ENCODE data around the gene CORO7. TPM values are rescaled to one million over a fixed set of nuclear protein-coding genes. Genes with fewer than 3 reads are reported as not detected.

CORO7 gene
- total and polyA plus RNA-seq, 9 donors, result 15.3 to 31.4 (median 23.6) TPM

DNA sequence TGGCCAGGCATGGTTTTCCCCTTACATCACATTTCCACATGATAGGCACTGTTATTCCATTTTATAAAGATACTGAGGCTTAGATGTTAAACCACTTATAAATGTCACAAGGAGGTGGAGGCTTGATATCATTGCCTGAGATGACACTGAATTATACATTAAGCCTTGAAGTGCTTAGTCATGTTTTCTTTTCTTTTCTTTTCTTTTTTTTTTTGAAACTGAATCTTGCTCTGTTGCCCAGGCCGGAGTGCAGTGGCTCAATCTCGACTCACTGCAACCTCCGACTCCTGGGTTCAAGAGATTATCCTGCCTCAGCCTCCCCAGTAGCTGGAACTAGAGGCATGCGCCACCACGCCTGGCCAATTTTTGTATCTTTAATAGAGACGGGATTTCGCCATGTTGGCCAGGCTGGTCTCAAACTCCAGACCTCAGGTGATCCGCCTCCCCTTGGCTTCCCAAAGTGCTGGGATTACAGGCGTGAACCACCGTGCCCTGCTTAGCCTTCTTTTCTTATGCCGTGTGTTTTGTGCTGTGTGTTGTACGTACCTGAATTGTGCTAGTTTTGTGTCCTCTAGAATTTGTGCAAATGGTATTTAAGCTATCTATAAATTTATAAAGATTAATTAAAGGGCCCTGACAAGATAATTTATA is 10.5 kb upstream of the CORO7 start:
- no peaks in the 10 kb centered on the region for H3K9me3 ChIP-seq (replicated peaks; ENCODE audit: control insufficient read depth, low read depth, low read length)
- no peak for DNase-seq
- H3K36me3 ChIP-seq (ENCODE audit: control insufficient read depth, insufficient read depth, low read length), result peaks cover 21% of the 10 kb centered on the region
- H3K4me3 ChIP-seq (ENCODE audit: low read length), result peak overlapping the region; percentile 98
- H3K4me1 ChIP-seq (ENCODE audit: control insufficient read depth, insufficient read depth, low read length), result peaks cover 10% of the 10 kb centered on the region
- WGBS (ENCODE audit: insufficient coverage), result 87% methylated on average over 7 of the region's 12 CpGs
- no peak overlapping the region for H3K27ac ChIP-seq (ENCODE audit: low read length)
- H3K27me3 ChIP-seq (ENCODE audit: control insufficient read depth, insufficient read depth, low read length), result no peaks in the 10 kb centered on the region

- peaks cover 10% of the 10 kb centered on the region for H3K4me1 ChIP-seq (ENCODE audit: control insufficient read depth, insufficient read depth, low read length)
- H3K4me3 ChIP-seq (ENCODE audit: low read length), result peak overlapping the region; percentile 98
- no peaks in the 10 kb centered on the region for H3K27me3 ChIP-seq (ENCODE audit: control insufficient read depth, insufficient read depth, low read length)
- no peaks in the 10 kb centered on the region for H3K9me3 ChIP-seq (replicated peaks; ENCODE audit: control insufficient read depth, low read depth, low read length)
- DNase-seq, result no peak
- peak overlapping the region; percentile 72 for H3K27ac ChIP-seq (ENCODE audit: low read length)
- 0% methylated on average over 19 of the region's 31 CpGs for WGBS (ENCODE audit: insufficient coverage)
- peaks cover 14% of the 10 kb centered on the region for H3K36me3 ChIP-seq (ENCODE audit: control insufficient read depth, insufficient read depth, low read length)
Measured at GRCh38 chr16:4426021-4426684, 9.8 kb upstream of the CORO7 start.

DNA sequence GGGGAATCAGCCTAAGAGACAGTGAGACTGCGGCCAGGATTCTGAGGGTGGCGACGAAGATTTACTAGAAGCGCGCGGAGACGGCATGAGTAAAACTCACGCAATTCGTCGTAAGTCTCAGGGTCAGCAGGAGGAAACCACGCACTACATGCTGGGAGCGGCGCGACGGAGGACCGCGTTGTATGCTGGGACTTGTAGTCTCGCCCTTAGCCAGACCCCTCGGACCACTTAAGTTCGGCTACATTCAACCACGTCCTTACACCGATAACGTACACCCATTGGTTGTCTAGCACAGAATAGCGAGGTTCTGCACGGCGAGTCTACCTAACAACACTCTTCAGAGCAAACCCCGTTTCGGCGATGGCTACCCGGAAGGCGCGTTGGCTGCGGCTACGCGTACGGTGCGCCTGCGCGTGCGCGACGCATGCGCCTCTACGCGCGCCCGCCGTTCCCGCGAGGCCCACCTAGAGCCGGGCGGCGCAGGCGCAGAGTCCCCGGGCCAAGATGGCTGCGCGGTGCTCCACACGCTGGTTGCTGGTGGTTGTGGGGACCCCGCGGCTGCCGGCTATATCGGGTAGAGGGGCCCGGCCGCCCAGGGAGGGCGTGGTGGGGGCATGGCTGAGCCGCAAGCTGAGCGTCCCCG is 9.1 kb upstream of the CORO7 start, which contains the start of gene DNAJA3:
Gene DNAJA3, plus strand, starts transcription at position 491 of the 643 bp plus-strand sequence. Its CDS starts 14 bp downstream, at position 505.
- Histone ChIP-seq H3K9me3 (replicated peaks; ENCODE audit: control insufficient read depth, low read depth, low read length) (no peaks in the 10 kb centered on the region), H3K4me3 (ENCODE audit: low read length) (peak within 1 kb of the TSS; percentile 98), H3K4me1 (ENCODE audit: control insufficient read depth, insufficient read depth, low read length) (peaks cover 10% of the 10 kb centered on the region), H3K36me3 (ENCODE audit: control insufficient read depth, insufficient read depth, low read length) (peaks cover 8% of the 10 kb centered on the region), H3K27ac (ENCODE audit: low read length) (peak within 1 kb of the TSS; percentile 100), H3K27me3 (ENCODE audit: control insufficient read depth, insufficient read depth, low read length) (no peaks in the 10 kb centered on the region)
- peak; percentile 97 for DNase-seq
- under 1% methylated on average over 68 of the region's 68 CpGs for WGBS (ENCODE audit: insufficient coverage)

GRCh38 chr16:4420505-4421105 is 4.2 kb upstream of the CORO7 start:
- Histone ChIP-seq H3K4me3 (ENCODE audit: low read length) (no peak overlapping the region), H3K27me3 (ENCODE audit: control insufficient read depth, insufficient read depth, low read length) (no peaks in the 10 kb centered on the region), H3K9me3 (replicated peaks; ENCODE audit: control insufficient read depth, low read depth, low read length) (no peaks in the 10 kb centered on the region), H3K36me3 (ENCODE audit: control insufficient read depth, insufficient read depth, low read length) (no peaks in the 10 kb centered on the region), H3K4me1 (ENCODE audit: control insufficient read depth, insufficient read depth, low read length) (peaks cover 10% of the 10 kb centered on the region), H3K27ac (ENCODE audit: low read length) (peak overlapping the region; percentile 1)
- no peak for DNase-seq
- WGBS (ENCODE audit: insufficient coverage), result 90% methylated on average over 2 of the region's 8 CpGs

DNA sequence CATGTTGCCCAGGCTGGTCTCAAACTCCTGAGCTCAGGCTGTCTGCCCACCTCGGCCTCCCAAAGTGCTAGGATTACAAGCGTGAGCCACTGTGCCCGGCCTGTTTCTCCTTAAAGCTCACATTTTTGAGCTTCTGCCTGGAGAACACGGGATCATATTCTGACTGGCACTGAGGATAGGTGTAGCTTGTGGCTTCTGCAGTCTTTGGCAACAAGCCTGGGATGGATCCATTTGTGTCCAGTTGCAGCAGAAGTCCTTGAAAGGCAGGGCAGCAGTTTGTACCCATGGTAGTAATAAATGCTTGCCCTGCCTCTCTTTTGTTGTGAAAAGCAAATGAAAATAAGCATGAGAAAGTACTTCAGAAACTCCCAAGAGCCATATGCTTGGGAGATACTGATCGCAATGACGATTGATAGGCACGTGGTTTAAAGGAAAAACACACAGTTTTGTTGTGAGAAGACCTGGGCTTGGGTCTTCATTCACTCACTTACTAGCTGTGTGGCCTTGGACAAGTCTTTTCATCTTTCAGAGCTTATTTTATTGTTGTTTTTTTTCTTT is 3.1 kb upstream of the CORO7 start:
- Histone ChIP-seq H3K4me3 (ENCODE audit: low read length) (no peak overlapping the region), H3K4me1 (ENCODE audit: control insufficient read depth, insufficient read depth, low read length) (peaks cover 17% of the 10 kb centered on the region), H3K9me3 (replicated peaks; ENCODE audit: control insufficient read depth, low read depth, low read length) (no peaks in the 10 kb centered on the region), H3K36me3 (ENCODE audit: control insufficient read depth, insufficient read depth, low read length) (no peaks in the 10 kb centered on the region), H3K27me3 (ENCODE audit: control insufficient read depth, insufficient read depth, low read length) (no peaks in the 10 kb centered on the region), H3K27ac (ENCODE audit: low read length) (no peak overlapping the region)
- DNase-seq, result no peak
- 77% methylated on average over 7 of the region's 7 CpGs for WGBS (ENCODE audit: insufficient coverage)

DNA sequence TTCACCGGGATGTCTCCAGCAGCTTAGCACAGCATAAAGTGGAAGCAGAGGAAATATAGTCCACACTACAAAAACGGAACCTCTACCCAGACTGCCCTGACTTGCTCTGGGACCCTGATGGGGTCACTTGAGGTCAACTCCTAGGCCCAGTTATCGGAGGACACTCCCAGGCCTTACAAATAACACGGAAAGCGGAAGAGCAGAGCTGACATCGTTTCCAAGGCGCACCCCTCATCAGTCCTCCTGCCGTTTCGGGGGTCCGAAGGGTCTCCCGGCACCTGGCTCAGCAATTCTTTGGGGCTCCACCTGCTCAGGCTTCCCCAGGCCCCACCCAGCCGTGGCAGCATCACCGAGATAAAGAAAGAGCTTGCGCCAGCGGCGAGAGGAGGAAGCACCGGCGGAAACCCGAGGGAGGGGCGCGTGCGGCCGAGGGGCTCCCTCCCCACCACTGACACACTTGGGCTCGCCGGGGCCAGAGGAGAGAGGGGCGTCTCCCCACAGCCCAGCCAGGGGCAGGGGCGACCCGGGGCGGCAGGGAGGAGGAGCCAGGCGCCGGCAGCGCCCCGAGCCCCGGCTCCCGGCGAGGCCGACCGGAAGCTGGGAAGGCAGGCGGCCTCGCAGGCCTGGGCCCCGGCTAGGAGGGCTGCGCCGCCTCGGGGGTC is 727 bp downstream of the CORO7 start:
- no peaks in the 10 kb centered on the region for H3K9me3 ChIP-seq (replicated peaks; ENCODE audit: control insufficient read depth, low read depth, low read length)
- peak; percentile 77 for DNase-seq
- WGBS (ENCODE audit: insufficient coverage), result 4% methylated on average over 41 of the region's 44 CpGs
- peaks cover 50% of the 10 kb centered on the region for H3K4me1 ChIP-seq (ENCODE audit: control insufficient read depth, insufficient read depth, low read length)
- no peaks in the 10 kb centered on the region for H3K27me3 ChIP-seq (ENCODE audit: control insufficient read depth, insufficient read depth, low read length)
- peak overlapping the region; percentile 77 for H3K27ac ChIP-seq (ENCODE audit: low read length)
- H3K4me3 ChIP-seq (ENCODE audit: low read length), result peak overlapping the region; percentile 66
- H3K36me3 ChIP-seq (ENCODE audit: control insufficient read depth, insufficient read depth, low read length), result peaks cover 6% of the 10 kb centered on the region

DNA sequence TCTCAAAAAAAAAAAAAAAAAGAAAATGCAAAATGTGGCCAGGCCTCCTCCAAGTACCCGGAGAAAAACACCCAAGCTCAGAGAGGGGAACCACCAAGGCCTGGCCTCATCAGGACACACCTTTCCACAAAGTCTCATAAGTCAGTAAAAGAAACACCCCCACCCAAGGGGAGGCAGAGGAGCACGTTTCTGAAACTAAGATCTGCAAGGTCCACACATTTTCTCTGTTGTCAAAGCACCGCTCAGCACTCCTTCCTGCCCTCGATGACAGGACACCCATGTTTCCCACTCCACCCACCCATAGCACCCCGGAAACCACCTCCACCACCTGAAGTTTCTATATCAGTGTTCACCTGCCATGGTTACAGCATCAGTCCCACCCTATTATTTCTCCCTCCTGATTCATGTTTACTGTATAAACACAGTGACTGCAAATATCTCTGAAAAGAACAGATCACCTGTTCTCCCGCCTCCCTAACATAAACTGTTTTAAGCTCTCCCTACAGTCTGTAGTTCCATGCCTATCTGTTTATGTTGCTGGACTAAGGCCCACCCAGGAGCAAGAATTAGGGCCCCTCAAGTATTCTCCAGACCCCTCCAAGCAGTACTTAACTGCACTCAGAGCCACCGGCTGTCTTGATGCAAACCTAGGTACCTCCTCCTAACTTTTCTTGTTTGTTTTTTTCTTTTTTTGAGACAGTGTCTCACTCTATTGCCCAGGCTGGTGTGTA is 2.0 kb downstream of the CORO7 start:
- H3K4me1 ChIP-seq (ENCODE audit: control insufficient read depth, insufficient read depth, low read length), result peaks cover 64% of the 10 kb centered on the region

GRCh38 chr16:4412854-4413253 is 3.5 kb downstream of the CORO7 start:
- H3K27me3 ChIP-seq (ENCODE audit: control insufficient read depth, insufficient read depth, low read length), result no peaks in the 10 kb centered on the region
- H3K4me1 ChIP-seq (ENCODE audit: control insufficient read depth, insufficient read depth, low read length), result peaks cover 79% of the 10 kb centered on the region
- H3K36me3 ChIP-seq (ENCODE audit: control insufficient read depth, insufficient read depth, low read length), result peaks cover 9% of the 10 kb centered on the region
- peak overlapping the region; percentile 88 for H3K27ac ChIP-seq (ENCODE audit: low read length)
- WGBS (ENCODE audit: insufficient coverage), result 78% methylated on average over 4 of the region's 4 CpGs
- H3K9me3 ChIP-seq (replicated peaks; ENCODE audit: control insufficient read depth, low read depth, low read length), result no peaks in the 10 kb centered on the region
- DNase-seq, result no peak
- H3K4me3 ChIP-seq (ENCODE audit: low read length), result peak overlapping the region; percentile 5

More for the DNA sequence above, 2.0 kb downstream of the CORO7 start:
- no peak overlapping the region for H3K4me3 ChIP-seq (ENCODE audit: low read length)
- no peaks in the 10 kb centered on the region for H3K27me3 ChIP-seq (ENCODE audit: control insufficient read depth, insufficient read depth, low read length)
- no peak overlapping the region for H3K27ac ChIP-seq (ENCODE audit: low read length)
- no peak for DNase-seq
- peaks cover 6% of the 10 kb centered on the region for H3K36me3 ChIP-seq (ENCODE audit: control insufficient read depth, insufficient read depth, low read length)
- WGBS (ENCODE audit: insufficient coverage), result 94% methylated on average over 7 of the region's 7 CpGs
- no peaks in the 10 kb centered on the region for H3K9me3 ChIP-seq (replicated peaks; ENCODE audit: control insufficient read depth, low read depth, low read length)

DNA sequence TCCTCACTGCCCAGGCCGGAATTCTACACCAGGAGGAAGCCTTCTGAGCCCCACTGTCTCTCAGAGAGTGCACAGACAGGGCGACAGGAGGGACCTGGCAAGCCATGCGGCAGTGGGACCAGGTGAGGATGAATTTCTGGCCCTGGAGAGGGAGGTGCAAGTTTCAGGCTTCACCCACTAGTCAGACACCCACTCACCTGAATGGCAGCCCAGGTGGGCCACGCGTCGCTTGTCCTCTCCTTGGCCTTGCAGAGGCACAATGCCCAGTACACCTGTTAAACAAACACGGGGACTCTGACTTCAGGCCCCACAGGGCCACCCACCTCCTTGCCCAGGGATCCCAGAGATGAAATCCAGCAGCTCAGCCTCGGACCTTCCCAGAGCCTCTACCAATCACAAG is 4.2 kb downstream of the CORO7 start:
- Histone ChIP-seq H3K4me1 (ENCODE audit: control insufficient read depth, insufficient read depth, low read length) (peaks cover 84% of the 10 kb centered on the region), H3K27me3 (ENCODE audit: control insufficient read depth, insufficient read depth, low read length) (no peaks in the 10 kb centered on the region), H3K9me3 (replicated peaks; ENCODE audit: control insufficient read depth, low read depth, low read length) (no peaks in the 10 kb centered on the region), H3K27ac (ENCODE audit: low read length) (peak overlapping the region; percentile 88), H3K4me3 (ENCODE audit: low read length) (no peak overlapping the region), H3K36me3 (ENCODE audit: control insufficient read depth, insufficient read depth, low read length) (peaks cover 16% of the 10 kb centered on the region)
- no peak for DNase-seq
- 67% methylated on average over 5 of the region's 8 CpGs for WGBS (ENCODE audit: insufficient coverage)
